ENCODE data around the gene LPCAT1.

GRCh38 chr5:1447671-1448361, 75.9 kb downstream of the LPCAT1 start:
- TF ChIP-seq, protein P1, sequence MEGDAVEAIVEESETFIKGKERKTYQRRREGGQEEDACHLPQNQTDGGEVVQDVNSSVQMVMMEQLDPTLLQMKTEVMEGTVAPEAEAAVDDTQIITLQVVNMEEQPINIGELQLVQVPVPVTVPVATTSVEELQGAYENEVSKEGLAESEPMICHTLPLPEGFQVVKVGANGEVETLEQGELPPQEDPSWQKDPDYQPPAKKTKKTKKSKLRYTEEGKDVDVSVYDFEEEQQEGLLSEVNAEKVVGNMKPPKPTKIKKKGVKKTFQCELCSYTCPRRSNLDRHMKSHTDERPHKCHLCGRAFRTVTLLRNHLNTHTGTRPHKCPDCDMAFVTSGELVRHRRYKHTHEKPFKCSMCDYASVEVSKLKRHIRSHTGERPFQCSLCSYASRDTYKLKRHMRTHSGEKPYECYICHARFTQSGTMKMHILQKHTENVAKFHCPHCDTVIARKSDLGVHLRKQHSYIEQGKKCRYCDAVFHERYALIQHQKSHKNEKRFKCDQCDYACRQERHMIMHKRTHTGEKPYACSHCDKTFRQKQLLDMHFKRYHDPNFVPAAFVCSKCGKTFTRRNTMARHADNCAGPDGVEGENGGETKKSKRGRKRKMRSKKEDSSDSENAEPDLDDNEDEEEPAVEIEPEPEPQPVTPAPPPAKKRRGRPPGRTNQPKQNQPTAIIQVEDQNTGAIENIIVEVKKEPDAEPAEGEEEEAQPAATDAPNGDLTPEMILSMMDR (IDR thresholded peaks at IDR 0.05; ENCODE audit: low read depth, low read length, poor library complexity, severe bottlenecking), result no peak
- no peak for TF ChIP-seq EZH2phosphoT487 (IDR thresholded peaks at IDR 0.05; ENCODE audit: borderline replicate concordance, low read length)
